Retinal pigment epithelial cell (primary cell): ENCODE data around the gene ZNHIT2.
A peak's percentile ranks its signal among the peaks of the same experiment; 100 is the strongest.

ENCODE experiments used
- DNase-seq: peaks from one replicate; pipeline ENCODE4 v3.0.0-alpha.2; 2010; ENCODE audit warnings: low read depth
- H3K4me3 ChIP-seq: 2 replicates; pipeline ENCODE4 v1.5.1; 2011; ENCODE audit warnings: mild to moderate bottlenecking, low read length, control low read depth, moderate library complexity
- TF ChIP-seq, protein P1 (sequence below): conservative IDR thresholded peaks from 2 replicates; pipeline ENCODE4 v1.5.1; 2011; ENCODE audit warnings: low read depth, low read length, control low read depth, inconsistent platforms

Gene ZNHIT2

DNA sequence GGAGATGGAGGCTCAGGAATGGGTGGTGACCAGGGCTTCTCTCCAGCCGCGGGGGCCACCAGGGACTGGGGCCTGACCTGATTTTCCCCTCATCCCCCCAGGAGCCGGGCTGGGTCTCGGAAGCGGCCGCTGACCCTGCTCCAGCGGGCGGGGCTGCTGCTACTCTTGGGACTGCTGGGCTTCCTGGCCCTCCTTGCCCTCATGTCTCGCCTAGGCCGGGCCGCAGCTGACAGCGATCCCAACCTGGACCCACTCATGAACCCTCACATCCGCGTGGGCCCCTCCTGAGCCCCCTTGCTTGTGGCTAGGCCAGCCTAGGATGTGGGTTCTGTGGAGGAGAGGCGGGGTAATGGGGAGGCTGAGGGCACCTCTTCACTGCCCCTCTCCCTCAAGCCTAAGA is 29.7 kb downstream of the ZNHIT2 start:
- H3K4me3 ChIP-seq, result no peak overlapping the region
- TF ChIP-seq, protein P1, sequence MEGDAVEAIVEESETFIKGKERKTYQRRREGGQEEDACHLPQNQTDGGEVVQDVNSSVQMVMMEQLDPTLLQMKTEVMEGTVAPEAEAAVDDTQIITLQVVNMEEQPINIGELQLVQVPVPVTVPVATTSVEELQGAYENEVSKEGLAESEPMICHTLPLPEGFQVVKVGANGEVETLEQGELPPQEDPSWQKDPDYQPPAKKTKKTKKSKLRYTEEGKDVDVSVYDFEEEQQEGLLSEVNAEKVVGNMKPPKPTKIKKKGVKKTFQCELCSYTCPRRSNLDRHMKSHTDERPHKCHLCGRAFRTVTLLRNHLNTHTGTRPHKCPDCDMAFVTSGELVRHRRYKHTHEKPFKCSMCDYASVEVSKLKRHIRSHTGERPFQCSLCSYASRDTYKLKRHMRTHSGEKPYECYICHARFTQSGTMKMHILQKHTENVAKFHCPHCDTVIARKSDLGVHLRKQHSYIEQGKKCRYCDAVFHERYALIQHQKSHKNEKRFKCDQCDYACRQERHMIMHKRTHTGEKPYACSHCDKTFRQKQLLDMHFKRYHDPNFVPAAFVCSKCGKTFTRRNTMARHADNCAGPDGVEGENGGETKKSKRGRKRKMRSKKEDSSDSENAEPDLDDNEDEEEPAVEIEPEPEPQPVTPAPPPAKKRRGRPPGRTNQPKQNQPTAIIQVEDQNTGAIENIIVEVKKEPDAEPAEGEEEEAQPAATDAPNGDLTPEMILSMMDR, result no peak
- DNase-seq, result no peak

DNA sequence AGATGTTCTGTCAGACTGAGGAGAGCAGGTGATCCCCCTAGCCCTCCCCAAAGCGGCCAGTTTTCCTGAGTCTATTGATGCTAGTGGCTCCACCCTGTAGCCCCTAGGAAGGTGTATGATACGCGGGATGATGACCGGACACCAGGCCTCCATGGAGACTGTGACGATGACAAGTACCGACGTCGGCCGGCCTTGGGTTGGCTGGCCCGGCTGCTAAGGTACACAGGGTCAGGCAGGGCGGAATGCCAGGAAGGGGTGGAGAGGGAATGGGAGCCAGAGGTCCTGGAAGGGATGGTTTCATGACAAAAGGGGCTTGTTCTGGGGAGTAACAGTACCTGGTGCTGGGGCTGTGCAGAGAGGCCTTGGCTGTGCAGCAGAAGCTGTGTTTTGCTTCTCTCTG is 30.3 kb downstream of the ZNHIT2 start:
- H3K4me3 ChIP-seq, result no peak overlapping the region
- TF ChIP-seq, protein P1, result no peak
- no peak for DNase-seq

DNA sequence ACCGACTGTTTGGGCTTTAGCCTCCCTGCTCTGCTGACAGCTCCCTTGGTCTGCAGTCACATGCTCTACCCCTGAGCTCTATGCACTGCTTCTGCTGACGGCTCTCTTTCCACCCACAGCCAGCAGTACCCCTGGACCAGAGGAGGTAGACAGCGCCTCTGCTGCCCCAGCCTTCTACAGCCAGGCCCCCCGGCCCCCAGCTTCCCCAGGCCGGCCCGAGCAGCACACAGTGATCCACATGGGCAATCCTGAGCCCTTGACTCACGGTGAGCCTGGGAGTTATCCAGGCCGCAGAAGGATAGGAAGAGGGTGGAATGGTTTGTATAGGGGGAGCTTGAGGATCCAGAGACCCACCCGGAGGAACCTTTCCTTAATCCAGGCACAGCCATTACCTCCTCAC is 30.7 kb downstream of the ZNHIT2 start:
- TF ChIP-seq, protein P1, result no peak
- no peak for DNase-seq
- no peak overlapping the region for H3K4me3 ChIP-seq

DNA sequence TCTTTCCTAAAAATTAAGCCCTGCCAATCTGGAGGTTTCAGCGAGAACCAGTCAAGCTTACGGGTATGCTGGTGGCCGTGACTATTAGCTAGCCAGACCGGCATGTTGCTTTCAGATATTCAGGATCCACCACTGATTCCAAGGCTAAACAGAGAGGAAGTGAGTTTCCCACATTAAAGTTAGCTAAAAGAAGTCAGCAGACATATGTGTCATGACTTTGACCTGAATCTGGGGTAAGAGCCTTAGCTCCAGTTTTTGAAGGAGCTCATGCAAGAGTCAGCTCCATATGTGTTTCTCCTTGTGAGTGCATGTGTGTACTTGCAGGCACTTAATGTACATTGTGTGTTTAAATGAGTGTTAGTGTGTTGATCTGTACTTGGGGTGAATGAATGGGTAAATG is 32.1 kb downstream of the ZNHIT2 start:
- no peak overlapping the region for H3K4me3 ChIP-seq
- DNase-seq, result no peak
- TF ChIP-seq, protein P1, result no peak

DNA sequence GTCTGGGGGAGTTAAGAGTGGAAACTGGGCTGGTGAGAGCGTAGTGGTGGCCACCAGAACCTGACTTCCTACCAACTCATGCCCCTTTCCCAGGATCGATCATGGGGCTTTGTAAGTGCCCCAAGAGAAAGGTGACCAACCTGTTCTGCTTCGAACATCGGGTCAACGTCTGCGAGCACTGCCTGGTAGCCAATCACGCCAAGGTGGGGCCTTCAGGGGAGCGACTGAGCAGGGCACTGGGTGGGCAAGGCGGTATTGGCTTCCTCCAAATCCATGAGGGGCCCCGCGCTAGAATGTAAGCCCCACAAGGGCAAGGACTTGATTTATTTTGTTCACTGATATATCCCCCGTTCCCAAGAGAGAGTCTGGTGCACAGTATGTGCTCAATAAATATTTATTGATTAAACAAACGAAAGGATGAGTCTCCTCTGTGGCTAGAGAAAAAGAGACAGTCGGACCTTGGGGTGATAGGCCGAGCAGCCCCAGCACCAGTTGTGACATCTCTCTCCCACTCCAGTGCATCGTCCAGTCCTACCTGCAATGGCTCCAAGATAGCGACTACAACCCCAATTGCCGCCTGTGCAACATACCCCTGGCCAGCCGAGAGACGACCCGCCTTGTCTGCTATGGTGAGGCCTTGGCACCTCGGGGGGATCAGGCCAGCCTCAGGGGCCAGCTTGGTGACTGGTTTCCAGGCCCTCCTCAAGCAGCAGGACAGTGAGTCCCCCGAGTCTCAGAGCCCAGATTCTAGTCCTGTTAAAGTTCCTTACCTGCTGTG is 32.7 kb downstream of the ZNHIT2 start:
- no peak for DNase-seq
- TF ChIP-seq, protein P1, result no peak
- peak overlapping the region; percentile 72 for H3K4me3 ChIP-seq

DNA sequence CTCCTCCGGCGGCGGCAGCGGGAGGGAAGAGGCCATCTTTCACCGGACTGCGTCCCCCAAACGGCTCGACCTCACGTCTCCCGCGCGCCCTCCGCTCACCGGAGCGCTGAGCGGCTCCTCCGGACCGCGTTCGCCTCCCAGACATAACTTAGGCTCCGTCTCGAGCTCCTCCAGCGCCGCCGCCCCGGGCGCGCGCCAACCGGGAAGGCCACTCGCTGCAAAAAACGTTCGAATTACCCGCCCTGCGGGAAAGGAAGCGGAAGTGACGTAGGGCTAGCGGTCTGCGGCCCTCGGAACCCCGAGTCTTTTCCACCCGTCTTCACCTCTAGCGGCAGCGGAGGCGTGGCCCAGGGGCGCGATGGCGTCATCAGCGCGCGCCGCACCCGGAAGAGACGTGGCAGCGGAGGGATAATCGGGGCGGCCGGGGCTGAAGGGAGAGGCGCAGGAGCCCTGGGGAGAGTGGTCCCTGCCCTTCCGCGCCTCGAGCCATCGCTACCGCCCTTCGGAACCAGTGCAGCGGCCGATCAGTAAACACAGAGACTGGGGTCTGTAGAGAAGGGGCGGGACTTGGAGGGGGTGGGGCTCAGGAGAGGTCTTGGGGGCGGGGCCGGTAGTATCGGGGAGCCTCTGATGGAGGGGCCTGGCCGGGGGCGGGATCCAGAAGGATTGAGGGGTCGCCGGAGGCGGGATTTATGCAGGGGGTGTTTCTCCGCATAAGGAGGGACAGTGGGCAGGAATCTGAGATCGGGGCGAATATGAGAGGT is 33.5 kb downstream of the ZNHIT2 start, which contains the start of the genes CDCA5 and ZFPL1:
CDCA5 (minus strand) TSS at position 207 of the 764 bp plus-strand sequence; CDS start at position 145, 62 bp downstream.
ZFPL1 (plus strand) TSS at position 389 of the 764 bp plus-strand sequence. CDS start 477 bp downstream, outside the sequence.
- peak; percentile 70 for DNase-seq
- peak within 1 kb of the TSS; percentile 72 for H3K4me3 ChIP-seq
- TF ChIP-seq, protein P1, result no peak
